Mucosa of descending colon (tissue), 3 donors: ENCODE results near the gene VAMP3. TPM values are rescaled to one million over a fixed set of nuclear protein-coding genes. Genes with fewer than 3 reads are reported as not detected.
A peak's percentile ranks its signal among the peaks of the same experiment; 100 is the strongest.

Experiments
- ATAC-seq: fragments of 200-7000 bp; cut with Tn5 transposase; one replicate; pipeline ENCODE4 v1.9.1; 2020; ENCODE audit warnings: mild to moderate bottlenecking, moderate library complexity
- DNase-seq, 3 donors: peaks; one replicate each; pipeline ENCODE4 v3.0.0-alpha.2; 2020
- H3K36me3 ChIP-seq: fragments of 200-600 bp; one replicate; pipeline ENCODE4 v1.8.0; 2021; ENCODE audit warnings: low read depth, mild to moderate bottlenecking
- H3K4me1 ChIP-seq: fragments of 200-600 bp; one replicate; pipeline ENCODE4 v1.8.0; 2021; ENCODE audit warnings: low read depth, mild to moderate bottlenecking
- H3K4me3 ChIP-seq: fragments of 200-600 bp; one replicate; pipeline ENCODE4 v1.8.0; 2021; ENCODE audit warnings: mild to moderate bottlenecking
- H3K9me3 ChIP-seq: fragments of 200-600 bp; one replicate; pipeline ENCODE4 v1.8.0; 2021; ENCODE audit warnings: mild to moderate bottlenecking
- intact Hi-C, 2 donors: fragments of 100-400 bp; cut with DNase I in 1 of 2; cut with micrococcal nuclease in 1 of 2; formaldehyde crosslinking; loops; one replicate each; pipeline versions ENCODE4 v1.11.0 to v1.11.1; 2022; cut with DNase I, micrococcal nuclease
- long read RNA-seq, 2 donors: library from polyadenylated mRNA; unstranded; transcript quantifications; one replicate each; pipeline ENCODE4 v2.0.0, GENCODE V29; 2019 to 2021
- total RNA-seq, 3 donors: library from RNA; stranded (reverse); fragmentation: NEBNext Ultra II Directional in 2 of 3; extraction: Animal tissue kit (Norgen Biotek cat#: 25700) in 2 of 3; gene quantifications; one replicate each; pipeline versions ENCODE4 v1.2.1 to v1.2.4, GENCODE V29; 2021 to 2023
- TF ChIP-seq, protein P1 (sequence below): fragments of 200-600 bp; IDR thresholded peaks from one replicate; pipeline ENCODE4 v1.8.0; 2022; ENCODE audit warnings: antibody characterized with exemption, mild to moderate bottlenecking
- donor health status: DM: no; HTN: no; CAD: no; lungs with moderate emphysema.
- donor health status: DM: no; HTN: no; CAD: no.
- donor health status: DM: no; HTN: yes; CAD: no.

The VAMP3 gene, protein sequence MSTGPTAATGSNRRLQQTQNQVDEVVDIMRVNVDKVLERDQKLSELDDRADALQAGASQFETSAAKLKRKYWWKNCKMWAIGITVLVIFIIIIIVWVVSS
- total RNA-seq, result 100 to 1,000 TPM in 1 of 3 donors, 10 to 100 TPM in 2; 91.6 to 105 (median 94.3) TPM
- long read RNA-seq, donor 1, transcript VAMP3-202 (5 exons, 954 nt), result minor isoform, 6 of 129 reads
- long read RNA-seq, donor 1, transcript VAMP3-201 (5 exons, 2,205 nt), result major isoform, 103 of 129 reads
- long read RNA-seq, donor 1, partial matches to known transcripts, result 12 of 129 reads
- long read RNA-seq, donor 1, other reads (novel, unspliced or antisense), result 8 of 129 reads
- long read RNA-seq, donor 2, transcript VAMP3-201 (5 exons, 2,205 nt), result major isoform, 74 of 79 reads
- long read RNA-seq, donor 2, partial matches to known transcripts, result 3 of 79 reads
- long read RNA-seq, donor 2, other reads (novel, unspliced or antisense), result 2 of 79 reads

DNA sequence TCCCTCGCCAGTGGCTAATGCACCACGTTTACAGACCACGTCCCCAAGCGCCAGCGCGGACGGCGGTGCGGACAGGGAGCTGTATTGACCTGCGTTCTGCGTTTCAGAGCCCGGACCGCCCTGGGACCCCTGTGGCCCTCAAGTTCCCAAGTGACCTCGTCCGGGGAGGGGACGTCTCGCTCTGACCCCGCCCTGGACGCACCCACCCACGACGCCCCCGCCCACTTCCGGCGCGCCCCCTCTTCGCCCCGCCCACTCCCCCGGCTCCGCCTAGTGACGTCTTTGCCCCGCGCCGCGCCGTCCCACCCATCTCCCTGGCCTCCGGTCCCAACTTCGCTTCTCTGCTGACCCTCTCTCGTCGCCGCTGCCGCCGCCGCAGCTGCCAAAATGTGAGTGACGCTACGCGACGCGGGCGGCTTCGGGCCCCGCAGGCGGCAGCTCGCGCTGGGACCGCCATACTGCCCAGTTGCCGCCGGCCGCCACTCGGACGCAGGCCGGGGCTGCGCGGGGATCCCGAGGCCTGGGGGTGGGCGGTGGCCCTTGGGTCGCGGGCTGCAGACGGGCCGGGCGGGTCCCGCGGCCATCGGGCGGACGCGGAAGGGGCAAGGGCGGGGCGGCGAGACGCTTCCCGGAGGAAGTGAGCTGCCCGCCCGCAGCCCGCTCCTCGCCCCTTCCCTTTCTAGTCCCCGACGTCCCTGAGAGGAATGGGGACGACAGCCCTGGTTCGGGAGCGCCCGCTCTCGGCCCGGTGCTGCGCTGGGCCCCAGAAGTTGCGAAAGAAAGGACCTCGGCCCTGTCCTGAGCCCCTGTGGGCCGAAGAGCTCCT is at the start of gene VAMP3:
TSS of gene VAMP3 (plus strand) at position 300 of the 826 bp plus-strand sequence. CDS start at position 388, 88 bp downstream.
- ATAC-seq, result peak; percentile 99

DNA sequence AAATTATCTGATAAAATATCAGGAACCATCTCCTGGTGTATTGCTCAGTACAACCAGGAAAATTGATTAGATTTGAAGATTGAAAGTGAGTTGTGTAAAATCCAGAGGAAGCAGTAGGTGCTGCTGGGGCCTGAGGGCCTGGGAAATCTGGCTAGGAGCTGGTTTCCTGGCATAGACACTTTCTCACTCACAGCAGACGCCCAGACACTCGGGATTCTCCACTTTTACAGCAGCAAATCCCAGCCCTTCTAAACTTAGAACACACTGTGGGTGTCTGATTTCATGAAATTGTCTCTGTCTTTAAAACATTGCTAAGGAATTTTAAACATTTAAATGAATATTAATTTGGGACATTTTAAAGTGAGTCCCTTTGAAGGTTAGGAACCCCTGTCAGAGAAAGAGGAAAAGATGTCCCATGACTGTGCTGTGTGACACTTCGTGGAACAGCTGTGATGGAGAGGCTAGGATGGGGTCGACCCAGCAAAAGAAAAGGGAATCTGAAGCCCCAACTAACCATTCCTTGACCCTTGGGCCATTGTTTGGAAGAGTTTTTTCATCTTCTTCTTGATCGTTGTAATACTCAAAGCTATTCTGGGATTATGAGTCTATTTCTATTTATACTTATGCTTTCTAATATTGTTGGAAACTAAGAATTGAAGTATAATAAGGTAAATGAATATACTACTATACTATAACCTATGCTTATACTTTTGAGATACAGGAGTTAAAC is 49.0 kb upstream of the VAMP3 start:
- ATAC-seq (no peak), DNase-seq (no peak)
- Histone ChIP-seq H3K9me3 (no peaks in the 10 kb centered on the region), H3K4me3 (no peak overlapping the region), H3K4me1 (no peaks in the 10 kb centered on the region), H3K36me3 (no peaks in the 10 kb centered on the region)
- TF ChIP-seq, protein P1, sequence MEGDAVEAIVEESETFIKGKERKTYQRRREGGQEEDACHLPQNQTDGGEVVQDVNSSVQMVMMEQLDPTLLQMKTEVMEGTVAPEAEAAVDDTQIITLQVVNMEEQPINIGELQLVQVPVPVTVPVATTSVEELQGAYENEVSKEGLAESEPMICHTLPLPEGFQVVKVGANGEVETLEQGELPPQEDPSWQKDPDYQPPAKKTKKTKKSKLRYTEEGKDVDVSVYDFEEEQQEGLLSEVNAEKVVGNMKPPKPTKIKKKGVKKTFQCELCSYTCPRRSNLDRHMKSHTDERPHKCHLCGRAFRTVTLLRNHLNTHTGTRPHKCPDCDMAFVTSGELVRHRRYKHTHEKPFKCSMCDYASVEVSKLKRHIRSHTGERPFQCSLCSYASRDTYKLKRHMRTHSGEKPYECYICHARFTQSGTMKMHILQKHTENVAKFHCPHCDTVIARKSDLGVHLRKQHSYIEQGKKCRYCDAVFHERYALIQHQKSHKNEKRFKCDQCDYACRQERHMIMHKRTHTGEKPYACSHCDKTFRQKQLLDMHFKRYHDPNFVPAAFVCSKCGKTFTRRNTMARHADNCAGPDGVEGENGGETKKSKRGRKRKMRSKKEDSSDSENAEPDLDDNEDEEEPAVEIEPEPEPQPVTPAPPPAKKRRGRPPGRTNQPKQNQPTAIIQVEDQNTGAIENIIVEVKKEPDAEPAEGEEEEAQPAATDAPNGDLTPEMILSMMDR, result no peak
- intact Hi-C loops, result no loop called here

More for the DNA sequence above, at the start of gene VAMP3:
- H3K4me3 ChIP-seq, result peak within 1 kb of the TSS; percentile 82
- H3K36me3 ChIP-seq, result no peaks in the 10 kb centered on the region
- H3K4me1 ChIP-seq, result peaks cover 11% of the 10 kb centered on the region
- TF ChIP-seq, protein P1, result no peak
- no peaks in the 10 kb centered on the region for H3K9me3 ChIP-seq
- DNase-seq, result peak; percentile 91 to 95 (median 91)
- intact Hi-C loops, result no loop called here

DNA sequence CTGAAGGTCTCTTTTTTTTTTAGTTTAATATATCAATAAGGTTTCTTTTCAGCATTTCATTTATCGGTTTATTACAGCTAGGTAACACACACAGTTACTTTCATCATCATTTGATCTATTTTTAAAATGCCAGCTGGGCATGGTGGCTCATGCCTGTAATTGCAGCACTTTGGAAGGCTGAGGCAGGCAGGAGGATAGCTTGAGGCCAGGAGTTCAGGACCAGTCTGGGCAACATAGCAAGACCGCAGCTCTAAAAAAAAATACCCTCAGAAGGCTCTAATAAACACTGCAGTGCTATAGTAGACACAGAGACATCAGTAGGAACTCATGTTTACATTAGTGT is 48.5 kb upstream of the VAMP3 start:
- Histone ChIP-seq H3K4me1 (no peaks in the 10 kb centered on the region), H3K9me3 (no peaks in the 10 kb centered on the region), H3K36me3 (no peaks in the 10 kb centered on the region), H3K4me3 (no peak overlapping the region)
- intact Hi-C loops, result no loop called here
- ATAC-seq (no peak), DNase-seq (no peak)
- TF ChIP-seq, protein P1, result no peak

DNA sequence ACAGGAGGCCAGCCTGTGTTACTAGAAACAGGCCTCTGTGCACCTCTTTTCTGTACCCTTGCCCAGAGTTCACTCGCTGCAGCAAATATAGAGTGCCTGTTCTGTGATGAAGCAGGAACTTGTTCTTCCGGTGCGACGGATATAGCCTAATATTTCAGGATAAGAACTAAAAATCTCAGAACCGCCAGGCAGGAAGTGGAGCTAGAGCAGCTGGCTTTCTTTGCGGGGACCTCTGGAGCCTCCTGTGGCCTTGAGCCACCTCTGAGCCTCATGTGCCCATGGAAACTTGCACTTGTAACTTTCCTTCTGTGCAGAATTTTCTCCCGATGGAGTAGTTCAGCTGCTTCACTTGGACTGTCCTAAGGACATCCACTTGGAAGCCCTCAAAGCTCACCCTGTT is 44.5 kb upstream of the VAMP3 start:
- H3K9me3 ChIP-seq, result no peaks in the 10 kb centered on the region
- H3K4me1 ChIP-seq, result no peaks in the 10 kb centered on the region
- H3K4me3 ChIP-seq, result no peak overlapping the region
- intact Hi-C loops, result no loop called here
- H3K36me3 ChIP-seq, result no peaks in the 10 kb centered on the region
- TF ChIP-seq, protein P1, result no peak
- no peak for ATAC-seq
- no peak for DNase-seq

DNA sequence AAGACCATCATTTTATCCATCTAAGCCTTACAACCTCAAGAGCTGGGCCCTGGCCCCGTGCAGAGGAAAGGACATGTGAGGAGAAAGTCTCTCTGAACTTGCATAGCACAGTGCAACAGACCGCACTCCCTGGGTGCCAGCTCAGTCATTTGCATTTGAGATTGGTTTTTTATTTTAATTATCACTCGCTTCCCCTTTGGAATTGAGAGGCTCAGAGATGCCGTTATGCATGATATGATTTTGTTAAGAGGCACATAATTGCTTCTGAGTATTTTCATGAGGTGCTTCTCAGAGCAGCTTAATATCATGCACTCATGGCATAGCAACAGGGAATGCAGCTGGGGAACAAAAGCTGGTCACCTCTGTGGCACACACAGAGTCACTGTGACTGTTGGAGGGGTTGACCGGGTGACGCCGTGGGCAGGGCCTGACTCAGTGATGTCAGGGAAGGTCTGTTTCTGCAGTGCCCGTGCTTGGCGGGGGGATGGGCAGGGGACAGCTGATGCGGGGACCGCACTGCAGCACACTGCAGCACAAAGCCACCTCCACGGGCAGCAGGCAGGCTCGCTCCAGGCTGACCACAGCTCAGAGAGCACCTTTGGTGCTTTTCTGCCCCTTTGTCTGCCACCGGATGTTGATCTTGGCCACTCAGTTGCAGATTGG is 43.2 kb upstream of the VAMP3 start:
- H3K4me1 ChIP-seq, result no peaks in the 10 kb centered on the region
- TF ChIP-seq, protein P1, result no peak

More for the DNA sequence above, 43.2 kb upstream of the VAMP3 start:
- intact Hi-C loops, result no loop called here
- Histone ChIP-seq H3K36me3 (no peaks in the 10 kb centered on the region), H3K9me3 (no peaks in the 10 kb centered on the region), H3K4me3 (no peak overlapping the region)
- no peak for ATAC-seq
- DNase-seq, result no peak
